Activated naive CD8-positive, alpha-beta T cell treated with anti-CD3 and anti-CD28 coated beads, Interleukin-2, amount 50 U/mL, for 24 hours (primary cell): ENCODE results near the gene POP5.

Source experiments
- ATAC-seq: fragments of 150-1000 bp; cut with Tn5 transposase; one replicate; pipeline ENCODE4 v1.10.0; 2021
- DNase-seq: peaks from one replicate; pipeline ENCODE4 v3.0.0; 2021
- H3K27ac Mint-ChIP-seq: one replicate; pipeline ENCODE4 v1.8.0; 2021; ENCODE audit warnings: mild to moderate bottlenecking, mixed read lengths
- H3K27me3 Mint-ChIP-seq: one replicate; pipeline ENCODE4 v1.8.0; 2021; ENCODE audit warnings: mixed read lengths
- H3K36me3 Mint-ChIP-seq: one replicate; pipeline ENCODE4 v1.8.0; 2021; ENCODE audit warnings: low read depth, mixed read lengths
- H3K4me1 Mint-ChIP-seq: one replicate; pipeline ENCODE4 v1.8.0; 2021; ENCODE audit warnings: mixed read lengths
- H3K4me3 Mint-ChIP-seq: one replicate; pipeline ENCODE4 v1.8.0; 2021; ENCODE audit warnings: mild to moderate bottlenecking, moderate library complexity, mixed read lengths
- H3K9me3 Mint-ChIP-seq: one replicate; pipeline ENCODE4 v1.8.0; 2021; ENCODE audit warnings: mixed read lengths

The POP5 gene

DNA sequence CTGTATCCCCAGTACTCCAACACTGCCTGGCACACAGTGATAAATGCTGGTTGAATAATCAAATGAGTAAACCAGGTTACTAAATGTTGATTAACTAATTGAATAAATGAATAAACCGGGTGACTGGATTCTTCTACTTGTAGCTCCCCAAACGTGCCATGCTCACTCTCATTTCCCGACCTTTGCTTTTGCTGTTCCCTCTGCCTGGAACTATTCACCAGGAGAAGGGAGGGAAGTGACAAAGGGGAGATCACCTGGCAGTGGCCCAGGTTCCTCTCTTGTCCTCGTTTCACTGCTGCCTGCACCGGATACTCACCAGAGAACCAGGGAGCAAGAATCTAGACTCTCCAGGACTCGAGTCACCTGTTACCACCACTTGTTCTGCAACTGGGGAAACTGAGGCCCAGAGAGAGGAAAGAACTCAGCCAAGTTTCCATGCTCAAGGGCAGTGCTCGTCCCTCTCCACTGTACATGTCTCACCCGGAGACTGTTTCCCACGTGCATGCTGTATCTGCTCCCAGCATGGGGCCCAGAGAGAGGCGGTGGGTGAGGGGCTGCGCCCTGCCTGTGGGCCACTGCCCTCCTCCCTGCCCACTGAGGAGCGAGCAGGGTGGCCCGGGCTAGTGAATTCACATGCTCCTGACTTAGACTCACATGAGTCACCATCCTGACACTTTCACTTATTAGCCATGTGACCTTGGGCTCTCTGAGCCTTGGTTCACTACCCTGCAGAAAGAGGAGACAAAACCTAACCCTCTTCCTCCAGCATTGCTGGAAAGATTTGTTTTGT, 17.7 kb upstream of the POP5 start:
- Mint-ChIP-seq H3K4me1 (no peaks in the 10 kb centered on the region), H3K9me3 (no peaks in the 10 kb centered on the region), H3K27me3 (peaks cover 7% of the 10 kb centered on the region), H3K4me3 (no peak overlapping the region), H3K27ac (no peak overlapping the region), H3K36me3 (no peaks in the 10 kb centered on the region)
- no peak for DNase-seq
- peak; percentile 46 for ATAC-seq

DNA sequence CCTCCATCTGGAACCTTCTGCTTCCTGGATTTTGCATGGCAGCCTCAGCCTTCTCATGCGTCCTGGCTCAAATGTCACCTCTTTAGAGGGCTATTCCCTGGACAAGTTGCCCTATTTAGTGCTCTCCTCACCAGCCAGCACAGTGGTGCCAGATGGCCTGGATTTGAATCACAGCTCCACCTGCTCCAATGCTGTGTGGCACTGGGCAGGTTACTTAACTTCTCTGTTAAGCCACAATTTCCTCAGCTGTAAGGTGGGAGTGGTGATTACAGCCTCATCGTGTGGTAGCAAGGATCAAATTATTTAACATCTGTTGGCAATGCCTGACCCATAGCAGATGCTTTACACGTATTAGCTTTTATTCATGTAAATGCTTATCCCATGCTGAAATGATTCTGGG, 16.7 kb upstream of the POP5 start:
- H3K4me1 Mint-ChIP-seq = no peaks in the 10 kb centered on the region
- DNase-seq = no peak
- peaks cover 7% of the 10 kb centered on the region for H3K27me3 Mint-ChIP-seq
- no peak overlapping the region for H3K27ac Mint-ChIP-seq
- no peak overlapping the region for H3K4me3 Mint-ChIP-seq
- no peak for ATAC-seq
- no peaks in the 10 kb centered on the region for H3K9me3 Mint-ChIP-seq
- H3K36me3 Mint-ChIP-seq = no peaks in the 10 kb centered on the region

DNA sequence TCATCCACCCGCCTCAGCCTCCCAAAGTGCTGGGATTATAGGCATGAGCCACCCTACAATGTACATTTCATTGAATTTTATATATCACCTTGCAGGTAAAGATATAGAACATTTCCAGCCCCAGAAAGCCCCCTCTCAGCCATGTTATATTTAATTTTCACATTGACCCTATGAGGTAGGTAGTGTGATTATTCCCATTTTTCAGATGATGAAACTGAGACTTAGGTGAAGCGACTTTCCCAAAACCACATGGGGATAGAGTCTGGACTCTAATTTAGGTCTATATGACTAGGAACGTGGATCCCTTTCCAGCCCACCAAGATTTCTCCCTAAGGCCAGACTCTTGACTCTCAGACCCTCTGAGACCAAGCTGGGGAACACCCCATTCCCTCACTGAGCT, 15.7 kb upstream of the POP5 start:
- Mint-ChIP-seq H3K4me3 (no peak overlapping the region), H3K27me3 (peaks cover 5% of the 10 kb centered on the region), H3K9me3 (no peaks in the 10 kb centered on the region), H3K27ac (no peak overlapping the region), H3K4me1 (no peaks in the 10 kb centered on the region), H3K36me3 (no peaks in the 10 kb centered on the region)
- ATAC-seq (no peak), DNase-seq (no peak)

DNA sequence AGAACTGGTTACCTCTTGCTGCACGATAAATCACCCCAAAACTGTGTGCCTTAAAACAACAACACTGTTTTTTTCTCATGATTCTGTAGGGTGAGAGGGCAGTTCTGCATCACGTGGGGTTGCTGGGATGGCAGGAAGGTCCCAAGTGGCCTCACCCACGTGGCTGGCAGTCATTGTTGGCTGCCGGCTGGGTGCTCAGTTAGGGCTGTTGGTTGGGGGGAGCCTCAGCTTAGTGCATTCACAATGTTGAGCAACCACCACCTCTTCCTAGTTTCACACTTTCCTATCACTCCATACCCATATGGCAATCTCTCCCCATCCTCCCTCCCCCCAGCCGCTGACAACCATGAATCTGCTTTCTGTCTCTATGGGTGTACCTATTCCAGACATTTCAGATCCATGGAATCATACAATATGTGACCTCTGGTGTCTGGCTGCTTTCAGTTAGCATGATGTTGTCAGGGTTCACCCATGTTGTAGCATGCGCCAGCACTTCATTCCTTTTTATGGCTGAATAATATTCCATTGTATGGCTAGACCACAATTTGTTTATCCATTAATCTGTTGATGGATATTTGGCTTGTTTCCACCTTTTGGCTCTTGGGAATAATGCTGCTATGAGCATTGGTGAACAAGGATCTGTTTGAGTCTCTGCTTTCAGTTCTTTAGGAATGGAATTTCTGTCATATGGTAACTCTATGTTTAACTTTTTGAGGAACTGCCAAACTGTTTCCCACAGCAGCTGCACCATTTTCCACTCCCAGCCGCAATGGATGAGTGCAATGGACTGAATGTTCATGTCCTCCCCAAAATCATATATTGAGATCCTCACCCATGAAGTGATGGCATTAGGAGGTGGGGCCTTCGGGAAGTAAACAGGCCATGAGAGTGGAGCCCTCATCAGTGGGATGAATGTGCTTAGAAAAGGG, 11.2 kb upstream of the POP5 start:
- no peak overlapping the region for H3K4me3 Mint-ChIP-seq
- H3K27me3 Mint-ChIP-seq = no peaks in the 10 kb centered on the region
- no peaks in the 10 kb centered on the region for H3K9me3 Mint-ChIP-seq
- H3K4me1 Mint-ChIP-seq = no peaks in the 10 kb centered on the region
- ATAC-seq (no peak), DNase-seq (no peak)
- no peaks in the 10 kb centered on the region for H3K36me3 Mint-ChIP-seq
- no peak overlapping the region for H3K27ac Mint-ChIP-seq

DNA sequence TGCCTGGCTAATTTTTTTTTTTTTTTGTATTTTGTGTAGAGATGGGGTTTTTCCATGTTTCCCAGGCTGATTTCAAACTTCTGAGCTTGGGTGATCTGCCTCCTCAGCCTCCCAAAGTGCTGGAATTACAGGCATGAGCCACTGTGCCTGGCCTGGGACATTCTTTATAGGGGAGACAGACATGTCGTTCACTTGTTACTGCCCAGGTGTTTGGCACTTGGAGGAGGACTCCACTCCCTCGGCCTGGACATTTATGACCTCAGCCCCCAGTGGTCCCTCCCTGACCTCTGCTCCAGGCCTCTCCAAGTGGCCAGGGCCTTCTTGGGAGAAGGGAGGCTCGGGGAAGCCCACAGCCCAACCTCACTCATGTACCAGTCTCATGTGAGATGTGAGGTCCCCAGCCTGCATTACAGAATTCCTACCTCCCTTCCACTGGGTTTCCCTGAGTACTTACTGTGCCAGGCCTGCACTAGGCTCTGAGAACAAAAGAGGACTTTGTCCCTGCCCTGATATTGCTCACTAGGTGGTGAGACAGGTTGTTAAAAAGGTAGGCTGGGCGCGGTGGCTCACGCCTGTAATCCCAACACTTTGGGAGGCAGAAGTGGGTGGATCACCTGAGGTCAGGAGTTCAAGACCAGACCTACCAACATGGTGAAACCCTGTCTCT, 9.7 kb upstream of the POP5 start:
- no peaks in the 10 kb centered on the region for H3K27me3 Mint-ChIP-seq
- H3K4me1 Mint-ChIP-seq = no peaks in the 10 kb centered on the region
- no peak overlapping the region for H3K27ac Mint-ChIP-seq
- H3K36me3 Mint-ChIP-seq = no peaks in the 10 kb centered on the region
- ATAC-seq (no peak), DNase-seq (no peak)
- H3K4me3 Mint-ChIP-seq = no peak overlapping the region
- no peaks in the 10 kb centered on the region for H3K9me3 Mint-ChIP-seq

DNA sequence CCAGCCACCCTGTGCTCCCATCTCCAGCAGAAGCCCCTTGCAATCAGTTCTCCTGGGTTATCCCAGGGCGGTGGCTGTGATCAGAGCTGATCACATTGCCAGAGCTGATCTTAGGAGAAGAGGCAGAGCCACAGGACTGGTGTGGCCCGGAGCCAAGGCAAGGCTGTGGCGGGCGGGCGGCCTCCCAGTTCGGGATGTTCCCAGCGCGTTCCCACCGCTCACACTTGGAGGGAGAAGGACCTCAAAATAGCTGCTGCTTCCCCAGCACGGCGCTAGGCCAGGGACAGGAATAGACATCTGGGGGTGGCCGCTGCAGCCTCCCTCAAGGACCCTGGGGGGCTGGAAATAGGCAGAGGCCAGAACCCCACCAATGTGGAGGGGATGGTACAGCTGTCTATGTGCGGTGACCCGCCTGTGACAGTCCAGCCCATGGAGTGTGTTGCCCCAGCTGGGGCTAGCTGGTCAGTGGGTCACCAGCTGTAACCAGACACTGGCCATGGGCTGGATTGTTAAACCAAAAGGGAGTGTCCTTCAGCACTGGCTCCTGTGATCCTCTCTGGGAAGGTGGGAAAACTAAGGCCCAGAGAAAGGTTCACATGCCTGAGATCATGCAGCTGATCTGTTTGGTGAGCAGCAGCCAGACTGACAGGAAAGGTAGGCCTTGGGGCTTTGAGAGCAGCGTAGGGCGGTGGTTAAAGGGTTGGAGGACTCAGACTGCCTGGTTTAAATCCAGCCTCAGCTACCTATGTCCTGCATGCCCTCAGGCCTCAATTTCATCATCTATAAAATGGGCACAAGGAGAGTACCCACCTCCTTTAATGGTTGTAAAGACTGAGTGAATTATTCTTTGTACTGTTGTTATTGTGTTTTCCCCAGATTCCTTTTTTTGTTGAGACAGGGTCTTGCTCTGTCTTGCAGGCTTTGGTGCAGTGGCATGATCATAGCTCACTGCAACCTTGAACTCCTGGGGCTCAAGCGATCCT, 8.0 kb upstream of the POP5 start:
- ATAC-seq (no peak), DNase-seq (no peak)
- Mint-ChIP-seq H3K36me3 (no peaks in the 10 kb centered on the region), H3K27me3 (peaks cover 6% of the 10 kb centered on the region), H3K27ac (no peak overlapping the region), H3K9me3 (no peaks in the 10 kb centered on the region), H3K4me1 (peaks cover under 1% of the 10 kb centered on the region), H3K4me3 (no peak overlapping the region)

DNA sequence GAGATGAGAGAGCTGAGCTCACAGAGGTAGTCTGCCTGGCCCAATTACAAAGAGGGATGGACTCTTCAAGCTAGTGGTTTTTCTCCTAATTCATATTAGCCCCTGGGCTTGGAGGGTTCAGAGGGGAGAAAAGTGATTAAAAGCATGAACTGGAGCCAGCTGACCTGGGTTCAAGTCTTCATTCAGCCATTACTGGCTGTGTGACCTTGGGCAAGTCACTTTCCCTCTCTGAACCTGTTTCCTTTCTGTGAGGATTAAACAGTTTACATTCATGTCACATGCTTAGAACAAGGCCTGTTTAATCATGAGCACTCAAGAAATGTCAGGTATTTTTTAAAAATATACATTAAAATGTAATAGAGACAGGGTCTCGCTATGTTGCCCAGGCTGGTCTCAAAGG, 7.2 kb upstream of the POP5 start:
- no peaks in the 10 kb centered on the region for H3K36me3 Mint-ChIP-seq
- ATAC-seq = no peak
- peaks cover 11% of the 10 kb centered on the region for H3K27me3 Mint-ChIP-seq
- peaks cover 6% of the 10 kb centered on the region for H3K4me1 Mint-ChIP-seq
- H3K4me3 Mint-ChIP-seq = no peak overlapping the region
- H3K9me3 Mint-ChIP-seq = no peaks in the 10 kb centered on the region
- DNase-seq = no peak
- no peak overlapping the region for H3K27ac Mint-ChIP-seq

DNA sequence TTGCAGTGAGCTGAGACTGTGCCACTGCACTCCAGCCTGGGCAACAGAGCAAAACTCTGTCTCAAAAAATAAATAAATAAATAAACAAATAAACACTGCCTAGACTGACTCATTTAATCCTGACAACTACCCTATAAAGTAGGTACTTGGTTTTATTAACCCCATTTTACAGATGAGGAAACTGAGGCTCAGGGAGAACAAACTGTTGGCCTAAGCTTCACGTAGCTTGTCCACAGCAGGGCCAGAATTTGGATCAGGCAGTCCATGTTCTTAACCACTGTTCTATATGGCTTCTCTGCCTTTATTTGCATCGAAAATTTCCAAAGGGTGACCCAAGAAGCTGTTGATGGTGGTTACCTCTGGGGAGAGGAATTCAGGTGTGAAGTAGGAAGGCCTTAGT, 5.7 kb upstream of the POP5 start:
- Mint-ChIP-seq H3K36me3 (no peaks in the 10 kb centered on the region), H3K9me3 (no peaks in the 10 kb centered on the region), H3K27ac (no peak overlapping the region), H3K4me1 (peaks cover 14% of the 10 kb centered on the region), H3K27me3 (peaks cover 11% of the 10 kb centered on the region), H3K4me3 (no peak overlapping the region)
- ATAC-seq = no peak
- no peak for DNase-seq

DNA sequence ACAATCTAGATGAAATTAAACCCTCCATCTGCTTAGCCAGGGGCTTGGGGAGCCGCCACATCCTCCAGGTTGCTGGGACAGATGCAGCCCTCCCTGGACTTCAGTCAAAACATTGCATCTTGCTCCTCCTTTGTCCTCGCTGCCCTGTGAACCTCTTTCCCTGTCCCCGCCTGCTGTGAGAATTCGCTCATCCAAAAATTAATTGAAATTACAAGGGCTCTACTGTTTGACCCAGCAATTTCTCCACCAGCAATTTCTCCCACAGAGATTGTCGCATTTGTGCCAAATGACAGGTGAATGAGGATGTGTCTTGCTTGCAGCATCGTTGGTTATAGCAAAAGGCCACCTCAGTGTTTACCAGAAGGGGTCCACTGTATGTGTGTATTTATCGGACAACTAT, 5.0 kb upstream of the POP5 start:
- Mint-ChIP-seq H3K4me3 (no peak overlapping the region), H3K9me3 (no peaks in the 10 kb centered on the region), H3K4me1 (peaks cover 20% of the 10 kb centered on the region), H3K36me3 (no peaks in the 10 kb centered on the region), H3K27me3 (peaks cover 11% of the 10 kb centered on the region), H3K27ac (no peak overlapping the region)
- ATAC-seq (no peak), DNase-seq (no peak)

DNA sequence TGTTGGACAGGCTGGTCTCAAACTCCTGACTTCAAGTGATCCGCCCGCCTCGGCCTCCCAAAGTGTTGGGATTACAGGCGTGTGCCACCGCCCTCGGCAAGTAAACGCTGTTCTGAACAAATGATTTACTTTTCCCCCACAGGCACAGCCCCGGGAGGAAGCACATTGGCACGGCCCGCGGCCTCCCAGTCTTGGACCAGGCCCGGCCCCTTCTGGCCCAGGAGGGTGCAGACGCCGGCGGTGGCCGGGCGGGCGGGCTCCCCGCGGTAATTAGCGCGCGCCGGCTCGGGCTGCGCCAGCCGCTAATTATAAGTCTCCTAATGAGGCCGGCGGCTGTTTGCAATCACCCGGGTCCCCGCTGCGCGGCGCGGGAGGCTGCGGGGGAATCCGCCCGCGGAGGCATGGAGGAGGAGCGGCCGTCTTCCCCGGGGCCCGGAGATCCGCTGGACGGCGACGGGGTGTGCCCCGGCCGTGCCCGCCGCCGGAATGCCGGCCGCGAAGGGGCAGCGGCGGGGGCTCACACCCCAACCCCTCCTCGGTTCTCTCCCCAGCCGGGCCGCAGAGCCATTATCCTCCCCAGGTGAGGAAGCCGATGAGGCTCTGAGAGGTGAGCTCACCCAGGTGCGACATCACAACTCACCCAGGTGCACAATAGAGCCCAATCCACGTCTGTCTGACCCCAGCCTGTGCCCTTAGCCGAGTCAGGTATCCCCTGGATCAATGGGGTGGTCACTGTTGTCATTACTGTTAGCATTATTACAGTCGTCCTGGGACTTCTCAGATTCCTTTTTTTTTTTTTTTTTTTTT, 3.3 kb upstream of the POP5 start:
- peak overlapping the region; percentile 69 for H3K4me3 Mint-ChIP-seq
- H3K4me1 Mint-ChIP-seq = peaks cover 32% of the 10 kb centered on the region
- ATAC-seq = peak; percentile 15
- H3K36me3 Mint-ChIP-seq = peaks cover 7% of the 10 kb centered on the region
- DNase-seq = peak; percentile 65
- no peaks in the 10 kb centered on the region for H3K9me3 Mint-ChIP-seq
- H3K27ac Mint-ChIP-seq = no peak overlapping the region
- peaks cover 11% of the 10 kb centered on the region for H3K27me3 Mint-ChIP-seq

DNA sequence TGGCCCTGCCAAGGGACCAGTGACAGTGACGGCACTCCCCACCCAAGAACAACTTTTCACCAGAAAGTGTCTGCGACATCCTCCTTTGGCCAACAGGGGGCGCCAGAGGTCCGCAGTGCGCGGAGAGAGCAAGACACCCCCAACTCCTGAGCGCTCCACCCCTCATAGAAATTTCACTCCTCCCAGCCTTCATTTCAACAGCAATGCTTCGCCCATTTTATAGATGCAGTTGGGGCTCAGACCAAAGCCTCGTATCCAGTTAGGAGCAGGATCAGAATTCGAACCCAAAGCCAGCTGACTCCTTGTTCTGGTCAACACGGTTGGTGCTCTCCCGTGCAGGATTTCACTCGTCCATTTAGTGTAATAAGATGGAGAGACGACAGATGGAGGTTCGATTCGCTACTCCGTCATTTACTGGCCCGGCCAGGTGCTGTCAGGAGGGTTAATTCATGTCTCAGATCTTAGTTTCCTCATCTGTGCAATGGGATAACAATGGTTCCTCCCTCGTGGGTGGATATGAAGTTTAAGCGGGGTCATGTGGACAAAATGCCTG, 2.4 kb upstream of the POP5 start:
- Mint-ChIP-seq H3K27me3 (peaks cover 11% of the 10 kb centered on the region), H3K36me3 (peaks cover 16% of the 10 kb centered on the region), H3K4me1 (peaks cover 38% of the 10 kb centered on the region), H3K27ac (peak overlapping the region; percentile 41), H3K4me3 (peak overlapping the region; percentile 69), H3K9me3 (no peaks in the 10 kb centered on the region)
- peak; percentile 91 for DNase-seq
- peak; percentile 37 for ATAC-seq

DNA sequence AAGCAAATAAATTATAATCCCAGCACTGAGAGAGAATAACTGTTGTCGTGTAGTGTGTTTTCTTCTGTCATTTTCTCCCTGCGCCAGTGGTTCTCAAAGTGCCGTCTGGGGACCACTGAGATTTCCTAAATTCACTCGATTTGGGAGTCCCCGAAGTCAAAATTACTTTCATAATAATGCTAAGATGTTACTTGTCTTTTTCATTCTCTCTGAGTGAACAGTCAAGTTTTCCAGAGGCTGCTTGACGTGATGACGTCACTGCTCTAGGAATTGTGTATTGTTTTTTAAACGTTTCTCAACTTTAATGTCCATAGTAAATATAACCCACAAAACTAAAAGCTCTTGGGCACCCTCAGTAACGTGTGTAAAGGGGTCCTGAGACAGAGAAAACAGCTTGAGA, 796 bp upstream of the POP5 start:
- Mint-ChIP-seq H3K9me3 (no peaks in the 10 kb centered on the region), H3K36me3 (peaks cover 25% of the 10 kb centered on the region), H3K27ac (peak overlapping the region; percentile 91), H3K4me1 (peaks cover 38% of the 10 kb centered on the region), H3K4me3 (peak overlapping the region; percentile 97), H3K27me3 (peaks cover 11% of the 10 kb centered on the region)
- DNase-seq = no peak
- no peak for ATAC-seq

DNA sequence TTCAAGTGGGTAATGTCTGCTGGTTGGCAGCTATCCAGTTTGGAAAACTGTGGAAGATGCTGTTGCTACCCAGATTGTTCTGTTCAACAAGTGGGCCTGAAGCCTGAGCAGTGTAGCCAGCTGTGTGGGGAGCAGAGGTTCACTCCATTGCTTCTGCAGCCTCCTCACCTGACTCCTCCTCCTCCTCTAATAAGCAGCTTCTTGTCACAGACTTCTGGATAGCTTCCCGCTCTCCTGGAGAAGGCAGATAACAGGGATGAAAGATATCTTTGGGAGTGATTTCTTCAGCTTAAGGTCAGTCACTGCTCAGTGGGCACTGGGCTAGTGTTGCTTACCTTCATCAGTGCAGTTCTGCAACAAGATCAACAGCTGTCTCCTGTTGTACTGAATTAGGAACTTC, 2.0 kb downstream of the POP5 start:
- Mint-ChIP-seq H3K36me3 (peaks cover 46% of the 10 kb centered on the region), H3K4me1 (peaks cover 36% of the 10 kb centered on the region), H3K27ac (no peak overlapping the region), H3K4me3 (no peak overlapping the region), H3K27me3 (peaks cover 5% of the 10 kb centered on the region), H3K9me3 (no peaks in the 10 kb centered on the region)
- DNase-seq (no peak), ATAC-seq (no peak)
